Breast epithelium (tissue), 3 donors: ENCODE results near the gene PCSK7.

ENCODE experiments used
- POLR2A ChIP-seq: fragments of 450-650 bp; IDR thresholded peaks from one replicate; pipeline ENCODE4 v1.6.1; 2016; ENCODE audit warnings: antibody characterized with exemption, mild to moderate bottlenecking, moderate library complexity
- TF ChIP-seq, protein P1 (sequence below), 3 donors: fragments of 450-650 bp; IDR thresholded peaks; one replicate each; pipeline ENCODE4 v1.5.1; 2016 to 2017; ENCODE audit warnings: antibody characterized with exemption in 3 of 3, mild to moderate bottlenecking in 3 of 3, moderate library complexity in 3 of 3

DNA sequence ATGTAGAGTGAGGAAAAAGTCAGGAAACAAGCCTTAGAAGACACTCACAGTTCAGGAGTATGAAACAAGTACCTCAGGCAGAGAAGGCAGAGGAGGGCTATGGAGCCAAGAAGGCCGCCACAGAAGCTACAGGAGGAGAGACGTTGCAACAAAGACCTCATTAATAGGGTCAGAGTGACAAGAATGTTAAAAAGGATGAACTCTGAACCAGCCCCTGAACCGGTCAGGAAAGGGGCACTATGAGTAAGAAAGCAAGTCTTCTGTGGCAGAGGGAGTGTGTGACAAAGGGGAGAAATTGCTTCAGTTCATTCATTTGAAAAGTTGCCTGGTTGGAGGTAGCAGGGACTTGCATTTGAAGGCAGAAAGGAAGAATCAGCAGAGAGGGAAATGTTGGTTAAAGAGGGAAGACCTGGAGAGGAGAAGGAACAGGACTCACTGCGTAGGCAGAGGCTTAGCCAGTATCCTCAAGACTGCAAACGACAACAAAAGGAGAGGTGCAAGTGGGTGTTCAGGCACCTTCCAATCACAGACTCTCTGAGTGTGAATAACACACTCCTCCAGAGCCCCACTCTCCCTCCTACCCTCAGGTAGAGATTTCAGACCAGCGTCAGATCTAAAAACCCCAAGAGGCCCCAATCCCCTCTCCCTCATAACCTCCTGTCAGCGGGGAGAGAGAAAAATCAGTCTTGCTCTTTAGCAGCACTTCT lies 17.3 kb downstream of the PCSK7 start:
- TF ChIP-seq, protein P1, sequence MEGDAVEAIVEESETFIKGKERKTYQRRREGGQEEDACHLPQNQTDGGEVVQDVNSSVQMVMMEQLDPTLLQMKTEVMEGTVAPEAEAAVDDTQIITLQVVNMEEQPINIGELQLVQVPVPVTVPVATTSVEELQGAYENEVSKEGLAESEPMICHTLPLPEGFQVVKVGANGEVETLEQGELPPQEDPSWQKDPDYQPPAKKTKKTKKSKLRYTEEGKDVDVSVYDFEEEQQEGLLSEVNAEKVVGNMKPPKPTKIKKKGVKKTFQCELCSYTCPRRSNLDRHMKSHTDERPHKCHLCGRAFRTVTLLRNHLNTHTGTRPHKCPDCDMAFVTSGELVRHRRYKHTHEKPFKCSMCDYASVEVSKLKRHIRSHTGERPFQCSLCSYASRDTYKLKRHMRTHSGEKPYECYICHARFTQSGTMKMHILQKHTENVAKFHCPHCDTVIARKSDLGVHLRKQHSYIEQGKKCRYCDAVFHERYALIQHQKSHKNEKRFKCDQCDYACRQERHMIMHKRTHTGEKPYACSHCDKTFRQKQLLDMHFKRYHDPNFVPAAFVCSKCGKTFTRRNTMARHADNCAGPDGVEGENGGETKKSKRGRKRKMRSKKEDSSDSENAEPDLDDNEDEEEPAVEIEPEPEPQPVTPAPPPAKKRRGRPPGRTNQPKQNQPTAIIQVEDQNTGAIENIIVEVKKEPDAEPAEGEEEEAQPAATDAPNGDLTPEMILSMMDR (IDR thresholded peaks at IDR 0.05) = no peak
- no peak for TF ChIP-seq POLR2A
